ENCODE data around the gene AGPAT3. TPM values are rescaled to one million over a fixed set of nuclear protein-coding genes. Genes with fewer than 3 reads are reported as not detected.

Gene AGPAT3
- total RNA-seq, 5 donors from 2014 or later (not counting 1 experiment from before 2014, with no cell fraction given) = 48.4 to 77.2 (median 65.1) TPM

DNA sequence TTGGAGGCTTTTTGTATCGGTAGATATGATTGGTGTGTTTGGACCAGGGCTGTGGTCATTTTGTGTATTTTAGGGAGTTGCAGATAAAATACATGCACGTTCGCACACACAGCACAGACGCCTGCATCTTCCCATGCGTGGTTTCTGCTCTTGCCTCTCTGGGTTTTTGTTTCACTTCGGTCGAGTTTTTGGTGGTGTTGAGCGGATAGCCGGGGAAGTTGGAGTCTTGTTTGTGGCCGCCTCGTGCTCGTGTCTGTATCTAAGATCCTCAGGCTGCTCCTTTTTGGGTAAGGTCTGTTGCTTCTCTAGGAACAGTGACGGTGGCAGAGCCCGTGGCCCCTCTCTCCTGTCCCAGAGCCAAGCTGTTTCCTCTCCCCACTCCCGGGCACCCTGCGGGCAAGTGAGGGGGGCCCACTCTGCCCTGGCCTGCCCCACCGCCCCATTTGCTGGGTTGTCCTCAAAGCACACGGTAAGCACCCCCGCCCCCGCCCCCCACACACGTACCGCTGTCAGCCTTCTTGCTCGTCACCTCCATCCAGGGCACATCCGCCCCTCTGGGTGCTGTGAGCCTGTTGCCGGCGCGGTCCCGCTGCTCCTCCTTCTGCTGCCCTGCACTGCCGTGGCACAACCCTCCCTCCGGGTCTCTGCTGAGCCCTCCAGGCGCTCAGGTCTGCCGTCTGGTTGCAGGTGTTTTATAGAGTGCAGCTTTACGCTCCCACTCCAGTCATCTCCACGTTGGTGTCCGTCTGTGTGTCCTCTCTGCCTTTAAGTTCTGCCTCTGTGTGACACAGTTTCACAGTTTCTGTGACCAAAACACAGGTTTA lies 51.9 kb downstream of the AGPAT3 start:
- DNase-seq (peak; percentile 52 to 86 (median 77)), ATAC-seq (replicated peaks in 1 of 4) (peak; percentile 87 to 91 (median 88))
- 3% methylated on average over 25 of the region's 35 CpGs for WGBS (ENCODE audit: insufficient coverage)
- Mint-ChIP-seq H3K9me3 (peaks cover 3 to 10% (median 8%) of the 10 kb centered on the region in 3 donors), H3K36me3 (peaks cover 10% of the 10 kb centered on the region), H3K27ac (peak overlapping the region; percentile 90 to 96), H3K4me3 (peak overlapping the region; percentile 73 to 91 (median 86)), H3K4me1 (peaks cover 61 to 65% (median 63%) of the 10 kb centered on the region in 3 donors), H3K27me3 (no peaks in the 10 kb centered on the region)
- peak overlapping the region; percentile 83 for H3K27ac ChIP-seq (ENCODE audit: low read length)
- no peaks in the 10 kb centered on the region for H3K9me3 ChIP-seq
- peaks cover 3 to 11% of the 10 kb centered on the region in 2 donors for H3K36me3 ChIP-seq (ENCODE audit: control insufficient read depth in 2 of 2, extremely low read depth in 1 of 2, insufficient read depth in 1 of 2, low read length in 1 of 2)
- peaks cover 13 to 51% of the 10 kb centered on the region in 2 experiments for H3K4me1 ChIP-seq (ENCODE audit: control insufficient read depth in 1 of 2, extremely low read depth in 1 of 2, insufficient read depth in 2 of 2, low read length in 2 of 2)
- POLR2A ChIA-PET = no interaction called here
- H3K4me3 ChIP-seq (ENCODE audit: control insufficient read depth in 1 of 2, extremely low read depth in 1 of 2, low read length in 1 of 2) = peak overlapping the region; percentile 55 to 64
- CTCF ChIA-PET = interaction anchor here in 1 of 2 donors (0.7 to 0.9 kb wide), 2 partner anchors 51 to 1000 kb away, joined by 3 to 4 read pairs; no protein-coding TSS in a partner anchor
- no peaks in the 10 kb centered on the region for H3K27me3 ChIP-seq (replicated peaks in 1 of 2; ENCODE audit: control insufficient read depth in 2 of 2, extremely low read depth in 1 of 2, insufficient read depth in 2 of 2, low read length in 1 of 2)

DNA sequence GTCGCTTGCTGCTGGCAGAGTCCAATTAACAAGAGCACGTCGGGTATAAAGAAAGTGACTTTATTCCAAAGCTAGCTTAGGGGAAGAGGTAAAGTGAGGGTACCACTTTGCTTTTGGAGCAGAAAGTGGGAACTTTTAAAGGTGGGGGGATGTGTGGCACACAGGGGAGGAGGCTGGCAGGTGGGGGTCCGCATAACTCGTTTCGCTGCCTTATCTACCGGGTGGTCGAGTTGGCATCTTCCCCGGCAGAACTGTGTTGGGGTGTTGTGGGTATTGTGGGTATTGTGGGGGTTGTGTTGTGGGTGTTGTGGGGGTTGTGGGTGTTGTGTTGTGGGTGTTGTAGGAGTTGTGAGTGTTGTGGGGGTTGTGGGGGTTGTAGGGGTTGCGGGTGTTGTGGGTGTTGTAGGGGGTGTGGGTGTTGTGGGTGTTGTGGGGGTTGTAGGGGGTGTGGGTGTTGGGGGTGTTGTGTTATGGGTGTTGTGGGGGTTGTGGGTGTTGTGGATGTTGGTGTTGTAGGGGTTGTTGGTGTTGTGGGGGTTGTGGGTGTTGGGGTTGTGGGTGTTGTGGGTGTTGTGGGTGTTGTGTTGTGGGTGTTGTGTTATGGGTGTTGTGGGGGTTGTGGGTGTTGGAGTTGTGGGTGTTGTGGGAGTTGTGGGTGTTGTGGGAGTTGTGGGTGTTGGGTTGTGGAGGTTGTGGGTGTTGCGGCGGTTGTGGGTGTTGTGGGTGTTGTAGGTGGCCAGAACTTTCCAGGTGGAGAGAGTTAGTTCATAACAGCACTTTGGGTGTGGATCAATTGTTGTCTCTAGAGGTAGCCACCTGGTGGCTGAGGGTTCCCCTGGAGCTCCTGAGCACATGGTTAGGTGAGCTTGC lies 52.7 kb downstream of the AGPAT3 start:
- H3K27ac Mint-ChIP-seq = peak overlapping the region; percentile 90 to 96
- DNase-seq = peak in 9 of 35 experiments; percentile 4 to 51 (median 14)
- peaks cover 69 to 72% (median 71%) of the 10 kb centered on the region in 3 donors for H3K4me1 Mint-ChIP-seq
- H3K9me3 ChIP-seq = no peaks in the 10 kb centered on the region
- H3K36me3 Mint-ChIP-seq = peaks cover 2% of the 10 kb centered on the region
- CTCF ChIA-PET = interaction anchor here (0.7 to 0.9 kb wide), 3 partner anchors 52 to 1039 kb away, joined by 3 to 4 read pairs (median 4); no protein-coding TSS in a partner anchor
- POLR2A ChIA-PET = interaction anchor here in 1 of 2 donors (0.6 to 0.7 kb wide), 3 partner anchors 9 to 849 kb away, joined by 4 to 6 read pairs (median 4); no protein-coding TSS in a partner anchor
- H3K27me3 ChIP-seq (replicated peaks in 1 of 2; ENCODE audit: control insufficient read depth in 2 of 2, extremely low read depth in 1 of 2, insufficient read depth in 2 of 2, low read length in 1 of 2) = no peaks in the 10 kb centered on the region
- H3K4me1 ChIP-seq (ENCODE audit: control insufficient read depth in 1 of 2, extremely low read depth in 1 of 2, insufficient read depth in 2 of 2, low read length in 2 of 2) = peaks cover 13 to 60% of the 10 kb centered on the region in 2 experiments
- H3K4me3 Mint-ChIP-seq = peak overlapping the region; percentile 73 to 91 (median 86)
- ATAC-seq (replicated peaks in 1 of 4) = no peak
- no peaks in the 10 kb centered on the region for H3K27me3 Mint-ChIP-seq
- H3K36me3 ChIP-seq (ENCODE audit: control insufficient read depth in 2 of 2, extremely low read depth in 1 of 2, insufficient read depth in 1 of 2, low read length in 1 of 2) = peaks cover 0 to 5% of the 10 kb centered on the region in 2 donors
- H3K27ac ChIP-seq (ENCODE audit: low read length) = peak overlapping the region; percentile 83
- WGBS (ENCODE audit: insufficient coverage) = 12% methylated on average over 12 of the region's 12 CpGs
- H3K4me3 ChIP-seq (ENCODE audit: control insufficient read depth in 1 of 2, extremely low read depth in 1 of 2, low read length in 1 of 2) = peak overlapping the region; percentile 12 to 55
- peaks cover 0 to 3% (median 3%) of the 10 kb centered on the region in 3 donors for H3K9me3 Mint-ChIP-seq

DNA sequence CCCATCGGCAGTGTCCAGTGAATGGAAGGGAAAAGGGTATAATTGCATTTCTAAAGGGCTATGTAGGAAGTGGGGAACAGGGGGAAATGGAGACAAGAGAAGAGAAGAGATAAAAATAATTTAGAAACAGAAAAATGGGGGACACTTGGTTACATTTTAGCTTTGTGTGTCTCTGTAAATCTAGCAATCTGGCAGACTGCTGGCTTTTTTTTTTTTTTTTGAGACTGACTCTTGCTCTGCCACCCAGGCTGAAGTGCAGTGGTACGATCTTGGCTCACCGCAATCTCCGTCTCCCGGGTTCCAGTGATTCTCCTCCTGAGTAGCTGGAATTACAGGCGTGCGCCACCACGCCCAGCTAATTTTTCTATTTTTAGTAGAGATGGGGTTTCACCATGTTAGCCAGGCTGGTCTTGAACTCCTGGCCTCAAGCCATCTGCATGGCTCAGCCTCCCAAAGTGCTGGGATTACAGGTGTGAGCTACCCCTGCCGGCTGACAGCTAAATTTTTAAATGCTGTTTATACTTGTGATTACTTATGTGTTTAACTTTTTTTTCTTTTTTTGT lies 53.4 kb downstream of the AGPAT3 start:
- CTCF ChIA-PET = interaction anchor here (0.7 to 1.0 kb wide), 2 partner anchors 24 to 1040 kb away, joined by 3 to 4 read pairs; no protein-coding TSS in a partner anchor
- Mint-ChIP-seq H3K9me3 (no peaks in the 10 kb centered on the region), H3K27ac (peak overlapping the region; percentile 66 to 78), H3K4me3 (peak overlapping the region; percentile 32 to 91 (median 61)), H3K27me3 (no peaks in the 10 kb centered on the region), H3K36me3 (no peaks in the 10 kb centered on the region), H3K4me1 (peaks cover 71 to 77% (median 75%) of the 10 kb centered on the region in 3 donors)
- no peak overlapping the region for H3K27ac ChIP-seq (ENCODE audit: low read length)
- H3K36me3 ChIP-seq (ENCODE audit: control insufficient read depth in 2 of 2, extremely low read depth in 1 of 2, insufficient read depth in 1 of 2, low read length in 1 of 2) = peaks cover 0 to 5% of the 10 kb centered on the region in 2 donors
- DNase-seq = no peak
- ATAC-seq (replicated peaks in 1 of 4) = no peak
- POLR2A ChIA-PET = interaction anchor here in 1 of 2 donors (0.6 to 0.7 kb wide), 3 partner anchors 10 to 849 kb away, joined by 4 to 6 read pairs (median 4); no protein-coding TSS in a partner anchor
- no peak overlapping the region for H3K4me3 ChIP-seq (ENCODE audit: control insufficient read depth in 1 of 2, extremely low read depth in 1 of 2, low read length in 1 of 2)
- peaks cover 13 to 67% of the 10 kb centered on the region in 2 experiments for H3K4me1 ChIP-seq (ENCODE audit: control insufficient read depth in 1 of 2, extremely low read depth in 1 of 2, insufficient read depth in 2 of 2, low read length in 2 of 2)
- H3K9me3 ChIP-seq = no peaks in the 10 kb centered on the region
- H3K27me3 ChIP-seq (replicated peaks in 1 of 2; ENCODE audit: control insufficient read depth in 2 of 2, extremely low read depth in 1 of 2, insufficient read depth in 2 of 2, low read length in 1 of 2) = no peaks in the 10 kb centered on the region
- 85% methylated on average over 4 of the region's 9 CpGs for WGBS (ENCODE audit: insufficient coverage)

DNA sequence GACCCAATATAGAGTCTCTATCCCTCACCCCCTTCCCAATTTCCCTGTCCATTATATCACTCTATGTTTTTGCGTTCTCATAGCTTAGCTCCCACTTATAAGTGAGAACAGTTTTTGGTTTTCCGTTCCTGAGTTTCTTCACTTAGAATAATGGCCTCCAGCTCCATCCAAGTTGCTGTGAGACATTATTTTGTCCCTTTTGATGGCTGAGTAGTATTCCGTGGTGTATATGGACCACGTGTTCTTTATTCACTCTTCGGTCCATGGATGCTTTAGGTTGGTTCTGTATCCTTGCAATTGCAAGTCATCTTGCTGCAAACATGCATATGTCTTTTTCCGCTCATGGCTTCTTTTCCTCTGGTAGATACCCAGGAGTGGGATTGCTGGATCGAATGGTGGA lies 54.3 kb downstream of the AGPAT3 start:
- H3K36me3 ChIP-seq (ENCODE audit: control insufficient read depth in 2 of 2, extremely low read depth in 1 of 2, insufficient read depth in 1 of 2, low read length in 1 of 2) = peaks cover 0 to 6% of the 10 kb centered on the region in 2 donors
- H3K9me3 ChIP-seq = no peaks in the 10 kb centered on the region
- ATAC-seq (replicated peaks in 1 of 4) = no peak
- CTCF ChIA-PET = interaction anchor here in 1 of 2 donors (1.0 kb wide), 1 partner anchor 25 kb away, joined by 3 read pairs; no protein-coding TSS in a partner anchor
- H3K27ac ChIP-seq (ENCODE audit: low read length) = no peak overlapping the region
- H3K9me3 Mint-ChIP-seq = no peaks in the 10 kb centered on the region
- H3K36me3 Mint-ChIP-seq = peaks cover 2% of the 10 kb centered on the region
- peaks cover 13 to 64% of the 10 kb centered on the region in 2 experiments for H3K4me1 ChIP-seq (ENCODE audit: control insufficient read depth in 1 of 2, extremely low read depth in 1 of 2, insufficient read depth in 2 of 2, low read length in 2 of 2)
- no peak for DNase-seq
- no CpG with 5 or more reads among the region's 7 CpGs for WGBS (ENCODE audit: insufficient coverage)
- H3K4me3 ChIP-seq (ENCODE audit: control insufficient read depth in 1 of 2, extremely low read depth in 1 of 2, low read length in 1 of 2) = no peak overlapping the region
- POLR2A ChIA-PET = no interaction called here
- peak overlapping the region in 1 of 2 donors; percentile 39 for H3K27ac Mint-ChIP-seq
- peak overlapping the region in 2 of 3 donors; percentile 13 to 81 for H3K4me3 Mint-ChIP-seq
- H3K27me3 Mint-ChIP-seq = no peaks in the 10 kb centered on the region
- no peaks in the 10 kb centered on the region for H3K27me3 ChIP-seq (replicated peaks in 1 of 2; ENCODE audit: control insufficient read depth in 2 of 2, extremely low read depth in 1 of 2, insufficient read depth in 2 of 2, low read length in 1 of 2)
- H3K4me1 Mint-ChIP-seq = peaks cover 66 to 73% (median 70%) of the 10 kb centered on the region in 3 donors

DNA sequence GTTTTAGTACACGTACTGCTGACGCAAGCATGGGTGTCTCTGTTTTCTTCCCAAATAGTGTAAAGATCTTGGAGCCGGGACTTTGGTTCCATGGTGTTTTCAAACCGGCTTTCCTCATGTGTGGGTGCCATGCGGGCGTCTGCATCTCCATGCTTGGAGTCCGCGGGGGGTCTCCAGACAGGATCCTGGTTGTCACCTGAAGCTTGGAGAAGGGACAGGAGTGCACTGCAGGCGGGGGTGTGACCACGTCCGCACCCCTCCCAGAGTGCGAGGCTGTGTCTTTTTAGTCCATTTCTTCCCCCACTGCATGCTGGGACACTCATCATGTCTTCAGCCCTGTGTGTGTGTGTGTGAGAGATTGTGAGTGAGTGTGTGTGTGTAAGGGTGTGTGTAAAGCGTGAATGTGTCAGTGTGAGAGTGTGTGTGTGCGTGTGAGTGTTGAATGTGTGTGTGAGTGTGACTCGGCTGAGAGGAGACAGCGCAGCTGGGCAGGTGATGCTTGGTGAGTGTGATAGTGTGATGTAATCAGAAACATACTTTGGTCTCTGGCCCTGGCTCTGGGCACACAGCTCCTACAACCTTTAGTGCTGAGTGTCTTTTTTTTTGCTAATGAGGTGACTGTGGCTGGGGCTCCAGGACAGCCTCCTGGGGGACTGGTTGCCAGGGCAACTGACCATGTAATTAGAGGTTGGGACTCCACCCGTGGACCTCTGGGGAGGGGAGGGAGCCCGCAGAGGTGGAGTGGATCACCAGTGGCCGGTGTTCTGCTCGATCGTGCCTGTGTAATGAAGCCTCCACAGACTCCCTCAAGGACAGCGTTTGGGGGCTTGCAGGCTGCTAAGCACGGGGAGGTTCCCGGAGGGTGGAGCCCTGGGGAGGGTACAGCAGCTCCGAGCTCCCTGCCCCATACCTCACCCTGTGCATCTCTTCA lies 55.1 kb downstream of the AGPAT3 start:
- Mint-ChIP-seq H3K27me3 (no peaks in the 10 kb centered on the region), H3K4me1 (peaks cover 66 to 73% (median 70%) of the 10 kb centered on the region in 3 donors), H3K27ac (peak overlapping the region; percentile 48 to 57), H3K9me3 (no peaks in the 10 kb centered on the region), H3K36me3 (peaks cover 8% of the 10 kb centered on the region), H3K4me3 (peak overlapping the region in 1 of 3 donors; percentile 81)
- DNase-seq = no peak
- POLR2A ChIA-PET = interaction anchor here in 1 of 2 donors (0.5 kb wide), 1 partner anchor 246 kb away, joined by 6 read pairs; no protein-coding TSS in a partner anchor
- ATAC-seq (replicated peaks in 1 of 4) = no peak
- CTCF ChIA-PET = interaction anchor here in 1 of 2 donors (0.8 to 1.1 kb wide), 2 partner anchors 11 to 133 kb away, joined by 3 read pairs; no protein-coding TSS in a partner anchor
- Histone ChIP-seq H3K36me3 (ENCODE audit: control insufficient read depth in 2 of 2, extremely low read depth in 1 of 2, insufficient read depth in 1 of 2, low read length in 1 of 2) (peaks cover 0 to 11% of the 10 kb centered on the region in 2 donors), H3K27ac (ENCODE audit: low read length) (no peak overlapping the region), H3K27me3 (replicated peaks in 1 of 2; ENCODE audit: control insufficient read depth in 2 of 2, extremely low read depth in 1 of 2, insufficient read depth in 2 of 2, low read length in 1 of 2) (no peaks in the 10 kb centered on the region), H3K4me1 (ENCODE audit: control insufficient read depth in 1 of 2, extremely low read depth in 1 of 2, insufficient read depth in 2 of 2, low read length in 2 of 2) (peaks cover 13 to 64% of the 10 kb centered on the region in 2 experiments), H3K9me3 (no peaks in the 10 kb centered on the region), H3K4me3 (ENCODE audit: control insufficient read depth in 1 of 2, extremely low read depth in 1 of 2, low read length in 1 of 2) (no peak overlapping the region)
- 99% methylated on average over 17 of the region's 25 CpGs for WGBS (ENCODE audit: insufficient coverage)

Measured in T-cell (primary cell).